Measurements from ENCODE around the gene TTC7B.
A peak's percentile ranks its signal among the peaks of the same experiment; 100 is the strongest.
"Not testable (repeated sequence)": the region's sequence is repeated elsewhere in the genome, so short reads cannot be mapped to it uniquely, and the experiment has no call there.

Gene TTC7B

GRCh38 chr14:90842726-90843125, 26.5 kb upstream of the TTC7B start:
- Histone ChIP-seq H2AFZ (ENCODE audit: low read depth, low read length) (no peak overlapping the region), H3K36me3 (ENCODE audit: insufficient read depth, low read length) (no peaks in the 10 kb centered on the region), H3K9me3 (ENCODE audit: low read length) (no peaks in the 10 kb centered on the region), H3K4me1 (ENCODE audit: insufficient read depth, low read length) (no peaks in the 10 kb centered on the region), H3K27me3 (ENCODE audit: insufficient read depth, low read length) (no peaks in the 10 kb centered on the region), H3K4me3 (ENCODE audit: low read length) (no peak overlapping the region)

- H3K27me3 ChIP-seq (ENCODE audit: insufficient read depth, low read length); H2AFZ ChIP-seq (ENCODE audit: low read depth, low read length): not testable (repeated sequence)
These were observed 24.4 kb upstream of the TTC7B start for GRCh38 chr14:90840667-90841066.

GRCh38 chr14:90839889-90840266, 23.6 kb upstream of the TTC7B start:
- no peak overlapping the region for H3K4me3 ChIP-seq (ENCODE audit: low read length)
- H3K4me1 ChIP-seq (ENCODE audit: insufficient read depth, low read length), result no peaks in the 10 kb centered on the region
- no peaks in the 10 kb centered on the region for H3K27me3 ChIP-seq (ENCODE audit: insufficient read depth, low read length)
- no peaks in the 10 kb centered on the region for H3K36me3 ChIP-seq (ENCODE audit: insufficient read depth, low read length)
- no peaks in the 10 kb centered on the region for H3K9me3 ChIP-seq (ENCODE audit: low read length)
- no peak overlapping the region for H2AFZ ChIP-seq (ENCODE audit: low read depth, low read length)

More at GRCh38 chr14:90840667-90841066, 24.4 kb upstream of the TTC7B start:
- not testable (repeated sequence) for H3K4me1 ChIP-seq (ENCODE audit: insufficient read depth, low read length); H3K9me3 ChIP-seq (ENCODE audit: low read length); H3K4me3 ChIP-seq (ENCODE audit: low read length); H3K36me3 ChIP-seq (ENCODE audit: insufficient read depth, low read length)

GRCh38 chr14:90839024-90839888, 23.0 kb upstream of the TTC7B start:
- Histone ChIP-seq H3K4me1 (ENCODE audit: insufficient read depth, low read length) (no peaks in the 10 kb centered on the region), H3K4me3 (ENCODE audit: low read length) (no peak overlapping the region), H2AFZ (ENCODE audit: low read depth, low read length) (no peak overlapping the region), H3K27me3 (ENCODE audit: insufficient read depth, low read length) (no peaks in the 10 kb centered on the region), H3K9me3 (ENCODE audit: low read length) (no peaks in the 10 kb centered on the region), H3K36me3 (ENCODE audit: insufficient read depth, low read length) (no peaks in the 10 kb centered on the region)

GRCh38 chr14:90838531-90838930, 22.3 kb upstream of the TTC7B start:
- H3K36me3 ChIP-seq (ENCODE audit: insufficient read depth, low read length); H3K4me3 ChIP-seq (ENCODE audit: low read length); H3K4me1 ChIP-seq (ENCODE audit: insufficient read depth, low read length); H2AFZ ChIP-seq (ENCODE audit: low read depth, low read length); H3K9me3 ChIP-seq (ENCODE audit: low read length); H3K27me3 ChIP-seq (ENCODE audit: insufficient read depth, low read length): not testable (repeated sequence)

- H2AFZ ChIP-seq (ENCODE audit: low read depth, low read length), result no peak overlapping the region
- no peaks in the 10 kb centered on the region for H3K27me3 ChIP-seq (ENCODE audit: insufficient read depth, low read length)
These were observed 21.1 kb upstream of the TTC7B start for GRCh38 chr14:90837355-90837754.

GRCh38 chr14:90836692-90837063, 20.4 kb upstream of the TTC7B start:
- Histone ChIP-seq H3K9me3 (ENCODE audit: low read length) (no peaks in the 10 kb centered on the region), H3K36me3 (ENCODE audit: insufficient read depth, low read length) (no peaks in the 10 kb centered on the region), H3K27me3 (ENCODE audit: insufficient read depth, low read length) (no peaks in the 10 kb centered on the region), H2AFZ (ENCODE audit: low read depth, low read length) (no peak overlapping the region), H3K4me3 (ENCODE audit: low read length) (no peak overlapping the region), H3K4me1 (ENCODE audit: insufficient read depth, low read length) (no peaks in the 10 kb centered on the region)

More at GRCh38 chr14:90837355-90837754, 21.1 kb upstream of the TTC7B start:
- Histone ChIP-seq H3K9me3 (ENCODE audit: low read length) (no peaks in the 10 kb centered on the region), H3K4me3 (ENCODE audit: low read length) (no peak overlapping the region), H3K4me1 (ENCODE audit: insufficient read depth, low read length) (no peaks in the 10 kb centered on the region), H3K36me3 (ENCODE audit: insufficient read depth, low read length) (no peaks in the 10 kb centered on the region)

GRCh38 chr14:90831821-90832220, 15.6 kb upstream of the TTC7B start:
- H2AFZ ChIP-seq (ENCODE audit: low read depth, low read length), result no peak overlapping the region
- H3K4me3 ChIP-seq (ENCODE audit: low read length), result no peak overlapping the region
- H3K36me3 ChIP-seq (ENCODE audit: insufficient read depth, low read length), result no peaks in the 10 kb centered on the region
- peaks cover 8% of the 10 kb centered on the region for H3K4me1 ChIP-seq (ENCODE audit: insufficient read depth, low read length)
- peaks cover 11% of the 10 kb centered on the region for H3K27me3 ChIP-seq (ENCODE audit: insufficient read depth, low read length)
- no peaks in the 10 kb centered on the region for H3K9me3 ChIP-seq (ENCODE audit: low read length)

- Histone ChIP-seq H3K4me1 (ENCODE audit: insufficient read depth, low read length) (peaks cover 8% of the 10 kb centered on the region), H3K4me3 (ENCODE audit: low read length) (no peak overlapping the region), H3K36me3 (ENCODE audit: insufficient read depth, low read length) (no peaks in the 10 kb centered on the region), H3K27me3 (ENCODE audit: insufficient read depth, low read length) (peaks cover 11% of the 10 kb centered on the region), H3K9me3 (ENCODE audit: low read length) (no peaks in the 10 kb centered on the region), H2AFZ (ENCODE audit: low read depth, low read length) (no peak overlapping the region)
These were observed 14.9 kb upstream of the TTC7B start for GRCh38 chr14:90830931-90831701.

GRCh38 chr14:90829677-90830076, 13.4 kb upstream of the TTC7B start:
- Histone ChIP-seq H3K36me3 (ENCODE audit: insufficient read depth, low read length) (no peaks in the 10 kb centered on the region), H3K9me3 (ENCODE audit: low read length) (no peaks in the 10 kb centered on the region), H3K4me3 (ENCODE audit: low read length) (no peak overlapping the region)

GRCh38 chr14:90828642-90829487, 12.6 kb upstream of the TTC7B start:
- Histone ChIP-seq H3K36me3 (ENCODE audit: insufficient read depth, low read length) (no peaks in the 10 kb centered on the region), H2AFZ (ENCODE audit: low read depth, low read length) (peak overlapping the region; percentile 62), H3K4me1 (ENCODE audit: insufficient read depth, low read length) (peaks cover 8% of the 10 kb centered on the region), H3K27me3 (ENCODE audit: insufficient read depth, low read length) (peaks cover 11% of the 10 kb centered on the region), H3K9me3 (ENCODE audit: low read length) (no peaks in the 10 kb centered on the region), H3K4me3 (ENCODE audit: low read length) (peak overlapping the region; percentile 43)

More at GRCh38 chr14:90829677-90830076, 13.4 kb upstream of the TTC7B start:
- Histone ChIP-seq H3K4me1 (ENCODE audit: insufficient read depth, low read length) (peaks cover 8% of the 10 kb centered on the region), H2AFZ (ENCODE audit: low read depth, low read length) (no peak overlapping the region), H3K27me3 (ENCODE audit: insufficient read depth, low read length) (peaks cover 11% of the 10 kb centered on the region)

- Histone ChIP-seq H3K27me3 (ENCODE audit: insufficient read depth, low read length) (peaks cover 11% of the 10 kb centered on the region), H2AFZ (ENCODE audit: low read depth, low read length) (peak overlapping the region; percentile 62), H3K4me3 (ENCODE audit: low read length) (peak overlapping the region; percentile 43), H3K4me1 (ENCODE audit: insufficient read depth, low read length) (peaks cover 8% of the 10 kb centered on the region), H3K36me3 (ENCODE audit: insufficient read depth, low read length) (no peaks in the 10 kb centered on the region), H3K9me3 (ENCODE audit: low read length) (no peaks in the 10 kb centered on the region)
These were observed 11.8 kb upstream of the TTC7B start for GRCh38 chr14:90827919-90828610.
